NT2/D1 (cell line): ENCODE data around the gene SMPDL3A.

Experiments used
- YY1 ChIP-seq: IDR thresholded peaks from 2 replicates; pipeline ENCODE4 v1.6.1; 2011; ENCODE audit not compliant: insufficient read length, insufficient read depth
- ZNF274 ChIP-seq: IDR thresholded peaks from 2 replicates; pipeline ENCODE4 v1.6.1; 2011; ENCODE audit warnings: mild to moderate bottlenecking, low read depth, low read length

GRCh38 chr6:122797537-122797936 lies 8.5 kb downstream of the SMPDL3A start:
- no peak for TF ChIP-seq ZNF274
- no peak for TF ChIP-seq YY1
